Endothelial cell of umbilical vein (primary cell): ENCODE measurements around the gene TUBA4A. TPM values are rescaled to one million over a fixed set of nuclear protein-coding genes. Genes with fewer than 3 reads are reported as not detected.

Experiments used
- BruUV-seq: library from RNA; stranded (reverse); fragments of 400-500 nt; replicated peaks from 2 replicates; lab custom pipeline; 2021; lab: Mats Ljungman, UMichigan
- CTCF ChIA-PET: fragments of 300-600, 350-600 bp; sonication (Branson Sonifier 250); formaldehyde crosslinking; loops from one replicate; lab custom pipeline; 2021; ENCODE audit warnings: antibody characterized with exemption, inconsistent platforms; lab: Charles Lee
- POLR2A ChIA-PET: fragments of 300-600, 350-600 bp; sonication (Branson Sonifier 250); formaldehyde crosslinking; loops from one replicate; lab custom pipeline; 2021; ENCODE audit warnings: antibody characterized with exemption, inconsistent platforms; lab: Charles Lee
- DNase-seq: peaks from one replicate; pipeline ENCODE4 v3.0.0-alpha.2; 2011; ENCODE audit warnings: low read depth, low spot score
- FAIRE-seq: peaks from 2 replicates; lab custom pipeline; 2011; peaks lifted over from hg19 to GRCh38; lab: Jason Lieb, UNC
- H2AFZ ChIP-seq: 2 replicates; pipeline ENCODE4 v1.6.0; 2012; ENCODE audit warnings: low read depth, low read length, control low read depth, inconsistent platforms
- H3K27ac ChIP-seq: 2 replicates; pipeline ENCODE4 v1.5.1; 2011; ENCODE audit warnings: low read depth, mild to moderate bottlenecking, control low read depth, low read length, moderate library complexity; ENCODE audit not compliant: insufficient read depth
- H3K27me3 ChIP-seq, 2 experiments: 2 replicates each; pipeline versions ENCODE4 v1.6.0 to v1.6.1; 2011; ENCODE audit warnings: low read length in 2 of 2, mixed read lengths in 1 of 2; ENCODE audit not compliant: control insufficient read depth in 2 of 2, insufficient read depth in 2 of 2
- H3K36me3 ChIP-seq, 2 experiments: 2 replicates in 1 of 2; 3 replicates in 1 of 2; pipeline ENCODE4 v1.5.1; 2011; ENCODE audit warnings: low read length in 2 of 2, mild to moderate bottlenecking in 1 of 2, moderate library complexity in 1 of 2; ENCODE audit not compliant: control insufficient read depth in 2 of 2, insufficient read depth in 2 of 2; ENCODE audit errors: extremely low read depth in 1 of 2
- H3K4me1 ChIP-seq: 3 replicates; pipeline ENCODE4 v1.5.1; 2011; ENCODE audit warnings: mild to moderate bottlenecking, low read length; ENCODE audit not compliant: control insufficient read depth, insufficient read depth; ENCODE audit errors: extremely low read depth
- H3K4me2 ChIP-seq: 2 replicates; pipeline ENCODE4 v1.6.1; 2011; ENCODE audit warnings: low read length, control low read depth, mixed read lengths; ENCODE audit not compliant: insufficient read depth
- H3K4me3 ChIP-seq, 3 experiments: fragments of 200-600 bp in 1 of 3; sonication (generic), shearing (Covaris generic) in 1 of 3; replicated peaks in 1 of 3; 2 replicates each; pipeline ENCODE4 v1.5.1; 2011 to 2016; ENCODE audit warnings: control low read depth in 3 of 3, low read length in 3 of 3, mild to moderate bottlenecking in 2 of 3, inconsistent platforms in 1 of 3, low read depth in 1 of 3, moderate library complexity in 1 of 3; ENCODE audit not compliant: insufficient read depth in 1 of 3
- H3K79me2 ChIP-seq: 2 replicates; pipeline ENCODE4 v1.6.0; 2012; ENCODE audit warnings: low read length, inconsistent platforms; ENCODE audit not compliant: control insufficient read depth, insufficient read depth
- H3K9ac ChIP-seq: replicated peaks from 2 replicates; pipeline ENCODE3; 2011; ENCODE audit warnings: low read length, control low read depth; ENCODE audit not compliant: insufficient read depth; ENCODE audit errors: extremely low read depth
- H3K9me1 ChIP-seq: replicated peaks from 3 replicates; pipeline ENCODE4 v1.6.0; 2011; ENCODE audit warnings: mild to moderate bottlenecking, low read length; ENCODE audit not compliant: control insufficient read depth, insufficient read depth; ENCODE audit errors: extremely low read depth
- H3K9me3 ChIP-seq: replicated peaks from 2 replicates; pipeline ENCODE4 v1.5.1; 2012; ENCODE audit warnings: low read length, inconsistent platforms; ENCODE audit not compliant: control insufficient read depth, insufficient read depth
- H4K20me1 ChIP-seq: replicated peaks from 2 replicates; pipeline ENCODE3; 2011; ENCODE audit warnings: mild to moderate bottlenecking, low read length; ENCODE audit not compliant: control insufficient read depth, insufficient read depth; ENCODE audit errors: extremely low read depth
- EZH2 ChIP-seq: IDR thresholded peaks from 2 replicates; pipeline ENCODE4 v1.6.1; 2012; ENCODE audit warnings: borderline replicate concordance, low read depth, mild to moderate bottlenecking, moderate library complexity, low read length, inconsistent platforms; ENCODE audit not compliant: severe bottlenecking
- FOS ChIP-seq: IDR thresholded peaks from 2 replicates; pipeline ENCODE4 v1.6.1; 2011; ENCODE audit warnings: mild to moderate bottlenecking, low read length, moderate library complexity, borderline replicate concordance; ENCODE audit not compliant: insufficient read depth
- GATA2 ChIP-seq: IDR thresholded peaks from 2 replicates; pipeline ENCODE4 v1.7.0; 2011; ENCODE audit warnings: low read depth, mild to moderate bottlenecking, moderate library complexity, mixed read lengths, low read length; ENCODE audit not compliant: insufficient read length, insufficient read depth
- JUN ChIP-seq: IDR thresholded peaks from 2 replicates; pipeline ENCODE4 v1.6.1; 2011; ENCODE audit warnings: borderline replicate concordance, low read depth; ENCODE audit not compliant: insufficient read length, insufficient read depth
- MYC ChIP-seq: IDR thresholded peaks from one replicate; pipeline ENCODE4 v1.6.1; 2011; ENCODE audit warnings: mild to moderate bottlenecking, low read depth, low read length
- POLR2A ChIP-seq: IDR thresholded peaks from 2 replicates; pipeline ENCODE4 v1.6.1; 2012; ENCODE audit warnings: low read depth, mild to moderate bottlenecking, control low read depth, low read length
- POLR2AphosphoS5 ChIP-seq: IDR thresholded peaks from 2 replicates; pipeline ENCODE4 v1.6.1; 2012; ENCODE audit warnings: low read depth, mild to moderate bottlenecking, control low read depth, low read length, moderate library complexity; ENCODE audit not compliant: insufficient read depth
- dilution Hi-C: fragments of 300-500 bp; cut with MboI; formaldehyde crosslinking; loops from one replicate; pipeline ENCODE4 v1.15.0; 2019; ENCODE audit warnings: low sequenced_read_pairs; ENCODE audit not compliant: extremely low pct_ligation_motif_present
- intact Hi-C: fragments of 100-400 bp; cut with micrococcal nuclease; formaldehyde crosslinking; loops from one replicate; pipeline ENCODE4 v1.10.0; 2022
- polyA plus RNA-seq, 4 experiments: library from polyadenylated mRNA; depleted of rRNA in 3 of 4; stranded (reverse) in 3 of 4; unstranded in 1 of 4; fragments of >200 nt; gene quantifications; 2 replicates each; pipeline versions ENCODE4 v1.2.1 to v1.2.3, GENCODE V29; 2011 to 2012; ENCODE audit warnings: missing spikeins in 1 of 4
- total RNA-seq: library from RNA; stranded (reverse); gene quantifications from 2 replicates; pipeline ENCODE4 v1.2.3, GENCODE V29; 2021
- TF ChIP-seq, protein P1 (sequence below): IDR thresholded peaks from 2 replicates; pipeline ENCODE4 v1.6.1; 2011; ENCODE audit not compliant: insufficient read depth, insufficient read length
- TF ChIP-seq, protein P2 (sequence below), 2 donors: IDR thresholded peaks; 1 replicate in 1 of 2; 2 replicates in 1 of 2; pipeline ENCODE4 v1.5.1; 2011; ENCODE audit warnings: low read length in 2 of 2, mild to moderate bottlenecking in 2 of 2, moderate library complexity in 2 of 2, control low read depth in 1 of 2, inconsistent platforms in 1 of 2, low read depth in 1 of 2; ENCODE audit not compliant: insufficient read depth in 1 of 2; ENCODE audit errors: extremely low read depth in 1 of 2

The TUBA4A gene
- total and polyA plus RNA-seq, 2 donors (not counting 3 experiments of a cell fraction or from before 2014, with no cell fraction given) = 16.5 to 24.8 TPM

DNA sequence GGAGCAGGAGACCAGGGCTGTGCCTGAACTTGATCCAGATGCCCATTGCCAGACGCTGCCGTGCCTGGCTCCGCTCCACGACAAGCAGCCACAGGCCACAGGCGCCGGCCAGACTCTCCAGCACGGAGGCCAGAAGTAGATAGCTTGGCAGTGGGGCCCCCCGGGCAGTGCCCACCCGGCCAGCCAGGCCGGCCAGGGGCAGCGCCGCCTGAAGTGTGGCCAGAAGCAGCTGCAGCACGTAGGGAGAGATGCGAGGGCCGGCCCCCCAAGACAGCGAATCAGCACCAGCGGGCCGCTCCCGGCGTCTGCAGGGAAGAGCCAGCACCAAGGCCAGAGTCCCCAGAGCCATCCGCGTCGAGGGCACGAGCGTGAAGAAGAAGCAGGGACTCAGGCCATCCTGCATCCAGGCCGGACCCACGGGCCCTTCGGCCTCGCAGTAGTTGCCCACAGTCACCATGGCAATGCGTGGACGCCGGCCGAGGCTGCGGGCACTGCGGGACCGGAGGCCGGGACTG, 35.4 kb downstream of the TUBA4A start:
- TF ChIP-seq FOS = no peak
- TF ChIP-seq, protein P1, sequence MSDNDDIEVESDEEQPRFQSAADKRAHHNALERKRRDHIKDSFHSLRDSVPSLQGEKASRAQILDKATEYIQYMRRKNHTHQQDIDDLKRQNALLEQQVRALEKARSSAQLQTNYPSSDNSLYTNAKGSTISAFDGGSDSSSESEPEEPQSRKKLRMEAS = no peak
- TF ChIP-seq, protein P2, sequence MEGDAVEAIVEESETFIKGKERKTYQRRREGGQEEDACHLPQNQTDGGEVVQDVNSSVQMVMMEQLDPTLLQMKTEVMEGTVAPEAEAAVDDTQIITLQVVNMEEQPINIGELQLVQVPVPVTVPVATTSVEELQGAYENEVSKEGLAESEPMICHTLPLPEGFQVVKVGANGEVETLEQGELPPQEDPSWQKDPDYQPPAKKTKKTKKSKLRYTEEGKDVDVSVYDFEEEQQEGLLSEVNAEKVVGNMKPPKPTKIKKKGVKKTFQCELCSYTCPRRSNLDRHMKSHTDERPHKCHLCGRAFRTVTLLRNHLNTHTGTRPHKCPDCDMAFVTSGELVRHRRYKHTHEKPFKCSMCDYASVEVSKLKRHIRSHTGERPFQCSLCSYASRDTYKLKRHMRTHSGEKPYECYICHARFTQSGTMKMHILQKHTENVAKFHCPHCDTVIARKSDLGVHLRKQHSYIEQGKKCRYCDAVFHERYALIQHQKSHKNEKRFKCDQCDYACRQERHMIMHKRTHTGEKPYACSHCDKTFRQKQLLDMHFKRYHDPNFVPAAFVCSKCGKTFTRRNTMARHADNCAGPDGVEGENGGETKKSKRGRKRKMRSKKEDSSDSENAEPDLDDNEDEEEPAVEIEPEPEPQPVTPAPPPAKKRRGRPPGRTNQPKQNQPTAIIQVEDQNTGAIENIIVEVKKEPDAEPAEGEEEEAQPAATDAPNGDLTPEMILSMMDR (IDR thresholded peaks at IDR 0.05; ENCODE audit: extremely low read depth in 1 of 2, insufficient read depth in 1 of 2, low read depth in 1 of 2, low read length in 2 of 2) = no peak
- TF ChIP-seq EZH2 = no peak
- TF ChIP-seq JUN = no peak
- no peak for TF ChIP-seq POLR2AphosphoS5
- no peak for TF ChIP-seq POLR2A
- TF ChIP-seq MYC = no peak
- TF ChIP-seq GATA2 = no peak
- dilution Hi-C loops = no loop called here
- peak overlapping the region; percentile 56 for H2AFZ ChIP-seq
- H3K9me3 ChIP-seq = no peaks in the 10 kb centered on the region
- intact Hi-C loops = loop anchor here (1.0 to 5.0 kb wide), 10 partner anchors 11 to 169 kb away; partner anchors contain the start of genes ANKZF1, ATG9A, DNAJB2 and DNPEP
- ChIA-PET CTCF (interaction anchor here (0.8 to 2.2 kb wide), 9 partner anchors 12 to 320 kb away, joined by 3 to 12 read pairs (median 4); partner anchors contain the start of genes ANKZF1, ATG9A, CNPPD1 and DNAJB2), POLR2A (interaction anchor here (0.5 to 1.2 kb wide), 4 partner anchors 11 to 69 kb away, joined by 4 to 7 read pairs (median 5); partner anchors contain the start of genes ANKZF1 and ATG9A)
- H3K36me3 ChIP-seq = peaks cover 3 to 24% of the 10 kb centered on the region in 2 experiments
- peak overlapping the region; percentile 82 for H3K27ac ChIP-seq
- no TSS peak for BruUV-seq
- peak overlapping the region; percentile 19 for H3K9ac ChIP-seq
- H3K27me3 ChIP-seq = no peaks in the 10 kb centered on the region
- H3K9me1 ChIP-seq = no peaks in the 10 kb centered on the region
- DNase-seq (peak; percentile 79), FAIRE-seq (peak; percentile 44)
- H3K4me1 ChIP-seq = peaks cover 14% of the 10 kb centered on the region
- H3K79me2 ChIP-seq = no peaks in the 10 kb centered on the region
- H3K4me2 ChIP-seq = peak overlapping the region; percentile 83
- H3K4me3 ChIP-seq = peak overlapping the region; percentile 20 to 55 (median 46)
- H4K20me1 ChIP-seq = no peaks in the 10 kb centered on the region
